Sigmoid colon (tissue), 7 donors: ENCODE data around the gene BBS2. TPM values are rescaled to one million over a fixed set of nuclear protein-coding genes. Genes with fewer than 3 reads are reported as not detected.

ENCODE experiments used
- DNase-seq: peaks from one replicate; pipeline ENCODE4 v3.0.0-alpha.2; 2019
- H3K27ac ChIP-seq, 4 donors: fragments of 200-600 bp; sonication (generic); one replicate each; pipeline ENCODE4 v1.5.1; 2016 to 2019; ENCODE audit warnings: mild to moderate bottlenecking in 1 of 4
- H3K27me3 ChIP-seq, 3 donors: fragments of 200-600 bp; sonication (generic); one replicate each; pipeline ENCODE4 v1.5.1; 2019; ENCODE audit warnings: mild to moderate bottlenecking in 1 of 3
- H3K36me3 ChIP-seq, 4 donors: fragments of 200-600 bp; sonication (generic); one replicate each; pipeline ENCODE4 v1.5.1; 2016 to 2019
- H3K4me1 ChIP-seq, 4 donors: fragments of 200-600 bp; sonication (generic); one replicate each; pipeline ENCODE4 v1.5.1; 2017 to 2019
- H3K4me3 ChIP-seq, 4 donors: fragments of 200-600 bp; sonication (generic); one replicate each; pipeline ENCODE4 v1.5.1; 2017 to 2019; ENCODE audit warnings: mild to moderate bottlenecking in 2 of 4, moderate library complexity in 1 of 4
- H3K9me3 ChIP-seq, 4 donors: fragments of 200-600 bp in 3 of 4; sonication (generic) in 3 of 4; one replicate each; pipeline versions ENCODE4 v1.5.1 to v1.6.1; 2013 to 2019
- CTCF ChIP-seq, 4 experiments: fragments of 450-650 bp in 3 of 4; fragments of 200-600 bp in 1 of 4; IDR thresholded peaks; one replicate each; pipeline ENCODE4 v1.5.1; 2016 to 2019; ENCODE audit warnings: antibody characterized with exemption in 4 of 4, mild to moderate bottlenecking in 3 of 4, moderate library complexity in 2 of 4
- EP300 ChIP-seq, 4 donors: sonication (generic); formaldehyde crosslinking; IDR thresholded peaks; one replicate each; pipeline ENCODE4 v1.6.1; 2017; ENCODE audit warnings: antibody characterized with exemption in 4 of 4
- POLR2A ChIP-seq, 2 donors: fragments of 450-650 bp; IDR thresholded peaks; one replicate each; pipeline ENCODE4 v1.6.1; 2016; ENCODE audit warnings: antibody characterized with exemption in 2 of 2, mild to moderate bottlenecking in 2 of 2, moderate library complexity in 2 of 2
- POLR2AphosphoS5 ChIP-seq, 4 donors: sonication (generic); formaldehyde crosslinking; IDR thresholded peaks; one replicate each; pipeline ENCODE4 v1.6.1; 2017; ENCODE audit warnings: antibody characterized with exemption in 4 of 4
- WGBS, 2 donors: extraction: QIAGEN DNeasy Blood & Tissue Kit; methylation state at CpG; one replicate each; pipeline ENCODE4 v1.1.7; 2013; 5-methylcytosine and 5-hydroxymethylcytosine counted together
- intact Hi-C: fragments of 100-400 bp; cut with DNase I; formaldehyde crosslinking; loops from one replicate; pipeline ENCODE4 v1.15.1; 2023
- polyA plus RNA-seq, 3 donors: library from polyadenylated mRNA; stranded (reverse); fragments of 200-250 nt; gene quantifications; one replicate each; pipeline ENCODE4 v1.2.3, GENCODE V29; 2013
- total RNA-seq, 4 donors: library from RNA; depleted of rRNA; stranded (reverse); fragments of >200 nt; gene quantifications; one replicate each; pipeline ENCODE4 v1.1.0, GENCODE V29; 2016
- donor health status: healthy with polysubstance abuse.
- donor health status: Bipolar disorder and iron deficiency.
- donor health status: healthy.

Gene BBS2
- total and polyA plus RNA-seq, 7 donors: 13.2 to 74.2 (median 40.8) TPM

GRCh38 chr16:56515665-56516064 is 4.2 kb downstream of the BBS2 start:
- WGBS, 2 donors: 82 to 84% methylated on average over 6 of the region's 6 CpGs
- H3K9me3 ChIP-seq: no peaks in the 10 kb centered on the region
- TF ChIP-seq EP300 (IDR thresholded peaks at IDR 0.05) (no peak), CTCF (IDR thresholded peaks at IDR 0.05) (no peak), POLR2AphosphoS5 (IDR thresholded peaks at IDR 0.05) (no peak), POLR2A (IDR thresholded peaks at IDR 0.05) (no peak)
- H3K36me3 ChIP-seq: peaks cover 0 to 16% (median 0%) of the 10 kb centered on the region in 4 donors
- H3K4me3 ChIP-seq: no peak overlapping the region
- DNase-seq: no peak
- H3K27ac ChIP-seq: peak overlapping the region in 2 of 4 donors; percentile 21 to 29
- intact Hi-C loops: loop anchor here (2.0 kb wide), 1 partner anchor 85 kb away; no protein-coding TSS in a partner anchor
- peaks cover 0 to 51% (median 24%) of the 10 kb centered on the region in 4 donors for H3K4me1 ChIP-seq
- H3K27me3 ChIP-seq: no peaks in the 10 kb centered on the region

- no peak overlapping the region for H3K27ac ChIP-seq
- peaks cover 0 to 25% (median 4%) of the 10 kb centered on the region in 4 donors for H3K36me3 ChIP-seq
- no peak overlapping the region for H3K4me3 ChIP-seq
- no peaks in the 10 kb centered on the region for H3K27me3 ChIP-seq
- 82 to 93% methylated on average over 3 of the region's 3 CpGs for WGBS, 2 donors
- H3K4me1 ChIP-seq: peaks cover 0 to 44% (median 20%) of the 10 kb centered on the region in 4 donors
- H3K9me3 ChIP-seq: no peaks in the 10 kb centered on the region
- TF ChIP-seq POLR2A (IDR thresholded peaks at IDR 0.05) (no peak), POLR2AphosphoS5 (IDR thresholded peaks at IDR 0.05) (no peak), EP300 (IDR thresholded peaks at IDR 0.05) (no peak), CTCF (IDR thresholded peaks at IDR 0.05) (no peak)
- no peak for DNase-seq
- intact Hi-C loops: loop anchor here (2.0 kb wide), 1 partner anchor 86 kb away; no protein-coding TSS in a partner anchor
These were observed 5.0 kb downstream of the BBS2 start for GRCh38 chr16:56514845-56515244.

- Histone ChIP-seq H3K4me3 (no peak overlapping the region), H3K36me3 (peaks cover 5 to 33% (median 12%) of the 10 kb centered on the region in 4 donors), H3K9me3 (no peaks in the 10 kb centered on the region), H3K27ac (no peak overlapping the region), H3K27me3 (no peaks in the 10 kb centered on the region), H3K4me1 (peaks cover 0 to 39% (median 16%) of the 10 kb centered on the region in 4 donors)
- 18 to 60% methylated on average over 3 of the region's 3 CpGs for WGBS, 2 donors
- DNase-seq: no peak
- TF ChIP-seq POLR2A (IDR thresholded peaks at IDR 0.05) (no peak), POLR2AphosphoS5 (IDR thresholded peaks at IDR 0.05) (no peak), EP300 (IDR thresholded peaks at IDR 0.05) (no peak), CTCF (IDR thresholded peaks at IDR 0.05) (peak in 3 of 4 experiments; percentile 41 to 63 (median 50))
- intact Hi-C loops: loop anchor here (1.0 to 2.0 kb wide), 2 partner anchors 87 to 188 kb away; no protein-coding TSS in a partner anchor
These were observed 5.9 kb downstream of the BBS2 start for GRCh38 chr16:56513972-56514371.

- intact Hi-C loops: loop anchor here (1.0 kb wide), 1 partner anchor 189 kb away; no protein-coding TSS in a partner anchor
- Histone ChIP-seq H3K27me3 (no peaks in the 10 kb centered on the region), H3K36me3 (peaks cover 11 to 42% (median 16%) of the 10 kb centered on the region in 4 donors), H3K27ac (no peak overlapping the region), H3K4me3 (no peak overlapping the region), H3K4me1 (peaks cover 0 to 30% (median 11%) of the 10 kb centered on the region in 4 donors), H3K9me3 (no peaks in the 10 kb centered on the region)
- TF ChIP-seq POLR2A (IDR thresholded peaks at IDR 0.05) (no peak), CTCF (IDR thresholded peaks at IDR 0.05) (no peak), EP300 (IDR thresholded peaks at IDR 0.05) (no peak), POLR2AphosphoS5 (IDR thresholded peaks at IDR 0.05) (no peak)
- no peak for DNase-seq
- 83 to 97% methylated on average over 2 of the region's 2 CpGs for WGBS, 2 donors
These were observed 6.7 kb downstream of the BBS2 start for GRCh38 chr16:56513091-56513490.
